IMR-90 (cell line): ENCODE results near the gene HK3. TPM values are rescaled to one million over a fixed set of nuclear protein-coding genes. Genes with fewer than 3 reads are reported as not detected.

Source experiments
- ATAC-seq: fragments of 200-7000 bp; cut with Tn5 transposase; 2 replicates; pipeline ENCODE4 v1.9.1; 2020; ENCODE audit warnings: low read depth, mild to moderate bottlenecking, moderate library complexity
- BruUV-seq: library from RNA; stranded (reverse); fragments of 400-500 nt; replicated peaks from 2 replicates; lab custom pipeline; 2021; lab: Mats Ljungman, UMichigan
- CTCF ChIA-PET: fragments of 300-600 bp; formaldehyde crosslinking; extraction: SDS; loops from one replicate; lab custom pipeline; 2021; ENCODE audit warnings: antibody characterized with exemption; lab: Yijun Ruan, JAX
- POLR2A ChIA-PET: fragments of 300-600 bp; sonication (Branson Sonifier 250); formaldehyde crosslinking; loops from one replicate; lab custom pipeline; 2022; ENCODE audit warnings: antibody characterized with exemption; ENCODE audit not compliant: unreplicated experiment; lab: Charles Lee
- DNase-seq: peaks from one replicate; pipeline ENCODE4 v3.0.0; 2013
- H2AFZ ChIP-seq: replicated peaks from 2 replicates; pipeline ENCODE3; 2013; ENCODE audit warnings: low read length, mild to moderate bottlenecking; ENCODE audit not compliant: poor library complexity
- H2AK5ac ChIP-seq: 2 replicates; pipeline ENCODE4 v1.6.1; 2013; ENCODE audit warnings: low read depth, low read length, inconsistent platforms
- H2AK9ac ChIP-seq: replicated peaks from 2 replicates; pipeline ENCODE3; 2013; ENCODE audit warnings: mild to moderate bottlenecking, low read depth, low read length, moderate library complexity; ENCODE audit not compliant: poor library complexity
- H2BK120ac ChIP-seq: 2 replicates; pipeline ENCODE4 v1.6.1; 2013; ENCODE audit warnings: low read depth, low read length, inconsistent platforms
- H2BK15ac ChIP-seq: 3 replicates; pipeline ENCODE4 v1.6.1; 2013; ENCODE audit warnings: low read depth, low read length, inconsistent platforms
- H2BK20ac ChIP-seq: 2 replicates; pipeline ENCODE4 v1.6.1; 2013; ENCODE audit warnings: low read depth, mild to moderate bottlenecking, inconsistent platforms, low read length, moderate library complexity
- H2BK5ac ChIP-seq: 2 replicates; pipeline ENCODE4 v1.6.1; 2013; ENCODE audit warnings: mild to moderate bottlenecking, low read depth, low read length, inconsistent platforms; ENCODE audit not compliant: poor library complexity, severe bottlenecking
- H3K14ac ChIP-seq: replicated peaks from 2 replicates; pipeline ENCODE4 v1.6.1; 2013; ENCODE audit warnings: low read depth, low read length, inconsistent platforms
- H3K18ac ChIP-seq: 2 replicates; pipeline ENCODE4 v1.6.1; 2013; ENCODE audit warnings: low read depth, low read length, control low read depth
- H3K23ac ChIP-seq: 2 replicates; pipeline ENCODE4 v1.6.1; 2013; ENCODE audit warnings: low read depth, low read length, inconsistent platforms
- H3K27ac ChIP-seq: 2 replicates; pipeline ENCODE4 v1.5.1; 2013; ENCODE audit warnings: mild to moderate bottlenecking, control low read depth, low read length; ENCODE audit not compliant: insufficient read depth
- H3K27me3 ChIP-seq: 2 replicates; pipeline ENCODE4 v1.6.1; 2013; ENCODE audit warnings: low read length; ENCODE audit not compliant: control insufficient read depth, insufficient read depth
- H3K36me3 ChIP-seq: 2 replicates; pipeline ENCODE4 v1.6.1; 2013; ENCODE audit warnings: low read length, mixed read lengths; ENCODE audit not compliant: control insufficient read depth, insufficient read depth
- H3K4ac ChIP-seq: 2 replicates; pipeline ENCODE4 v1.6.1; 2013; ENCODE audit warnings: low read depth, low read length, inconsistent platforms
- H3K4me1 ChIP-seq: 2 replicates; pipeline ENCODE4 v1.6.1; 2013; ENCODE audit warnings: low read length, mixed read lengths; ENCODE audit not compliant: control insufficient read depth, insufficient read depth
- H3K4me2 ChIP-seq: 2 replicates; pipeline ENCODE4 v1.6.1; 2013; ENCODE audit warnings: low read depth, mild to moderate bottlenecking, control low read depth, low read length, moderate library complexity
- H3K4me3 ChIP-seq: 2 replicates; pipeline ENCODE4 v1.5.1; 2013; ENCODE audit warnings: low read depth, mild to moderate bottlenecking, control low read depth, low read length, moderate library complexity; ENCODE audit not compliant: insufficient read depth
- H3K56ac ChIP-seq: 2 replicates; pipeline ENCODE4 v1.6.1; 2013; ENCODE audit warnings: low read length, inconsistent platforms; ENCODE audit not compliant: insufficient read depth; ENCODE audit errors: extremely low read depth
- H3K79me1 ChIP-seq, 2 experiments: 2 replicates each; pipeline ENCODE4 v1.6.1; 2013; ENCODE audit warnings: low read length in 2 of 2, inconsistent platforms in 1 of 2, low read depth in 1 of 2
- H3K9ac ChIP-seq: 2 replicates; pipeline ENCODE4 v1.6.1; 2013; ENCODE audit warnings: low read depth, low read length, control low read depth
- H3K9me1 ChIP-seq: 2 replicates; pipeline ENCODE4 v1.6.1; 2013; ENCODE audit warnings: low read length, inconsistent platforms; ENCODE audit not compliant: insufficient read depth
- H3K9me3 ChIP-seq: 2 replicates; pipeline ENCODE4 v1.6.1; 2013; ENCODE audit warnings: low read length; ENCODE audit not compliant: control insufficient read depth, insufficient read depth
- H4K20me1 ChIP-seq: 2 replicates; pipeline ENCODE4 v1.6.1; 2013; ENCODE audit warnings: low read length, inconsistent platforms; ENCODE audit not compliant: insufficient read depth
- H4K5ac ChIP-seq: 2 replicates; pipeline ENCODE4 v1.6.1; 2013; ENCODE audit warnings: mild to moderate bottlenecking, low read depth, low read length, control low read depth
- H4K8ac ChIP-seq, 2 experiments: 2 replicates each; pipeline ENCODE4 v1.6.1; 2013; ENCODE audit warnings: low read depth in 2 of 2, low read length in 2 of 2, control low read depth in 1 of 2, inconsistent platforms in 1 of 2
- H4K91ac ChIP-seq: 2 replicates; pipeline ENCODE4 v1.6.1; 2013; ENCODE audit warnings: low read depth, low read length, inconsistent platforms; ENCODE audit not compliant: insufficient read depth
- MAZ ChIP-seq: IDR thresholded peaks from 2 replicates; pipeline ENCODE4 v1.6.1; 2012; ENCODE audit warnings: low read depth, mild to moderate bottlenecking, low read length, improper control_type of control experiment, moderate library complexity, borderline replicate concordance
- MXI1 ChIP-seq: IDR thresholded peaks from 2 replicates; pipeline ENCODE4 v1.6.1; 2012; ENCODE audit warnings: low read depth, mild to moderate bottlenecking, low read length, moderate library complexity, borderline replicate concordance
- RFX5 ChIP-seq: IDR thresholded peaks from 2 replicates; pipeline ENCODE4 v1.8.0; 2012; ENCODE audit warnings: low read depth, mild to moderate bottlenecking, low read length, moderate library complexity
- WGBS, 2 experiments: methylation state at CpG; one replicate each; pipeline versions ENCODE4 v1.1.5 to v1.1.7; 2013; ENCODE audit warnings: missing lambda C conversion rate in 2 of 2; ENCODE audit not compliant: insufficient read length in 1 of 2; ENCODE audit errors: extremely low coverage in 2 of 2; 5-methylcytosine and 5-hydroxymethylcytosine counted together
- dilution Hi-C: fragments of 300-500 bp; cut with HindIII; formaldehyde crosslinking; loops from one replicate; pipeline ENCODE4 v1.14.3; 2018; ENCODE audit warnings: low sequenced_read_pairs; ENCODE audit not compliant: unreplicated experiment
- in situ Hi-C: fragments of 300-500 bp; cut with MboI; formaldehyde crosslinking; loops from 3 replicates; pipeline ENCODE4 v1.14.3; 2019; ENCODE audit warnings: low sequenced_read_pairs, inconsistent platforms, mixed read lengths
- intact Hi-C: fragments of 100-400 bp; cut with micrococcal nuclease; formaldehyde crosslinking; loops from 2 replicates; pipeline ENCODE4 v1.10.0; 2022
- polyA plus RNA-seq, 3 experiments: library from polyadenylated mRNA; depleted of rRNA; stranded (reverse); fragments of >200 nt; gene quantifications; 2 replicates each; pipeline ENCODE4 v1.2.3, GENCODE V29; 2012; ENCODE audit warnings: low replicate concordance in 1 of 3
- total RNA-seq: library from RNA; depleted of rRNA; stranded (reverse); fragments of >200 nt; gene quantifications from 2 replicates; pipeline ENCODE4 v1.2.3, GENCODE V29; 2012
- TF ChIP-seq, protein P1 (sequence below): conservative IDR thresholded peaks from 2 replicates; pipeline ENCODE4 v1.5.1; 2012; ENCODE audit warnings: mild to moderate bottlenecking, low read depth, low read length, improper control_type of control experiment

Gene HK3
- total and polyA plus RNA-seq, 2 of the 4 experiments (the other 2 are of a cell fraction), result not detected

DNA sequence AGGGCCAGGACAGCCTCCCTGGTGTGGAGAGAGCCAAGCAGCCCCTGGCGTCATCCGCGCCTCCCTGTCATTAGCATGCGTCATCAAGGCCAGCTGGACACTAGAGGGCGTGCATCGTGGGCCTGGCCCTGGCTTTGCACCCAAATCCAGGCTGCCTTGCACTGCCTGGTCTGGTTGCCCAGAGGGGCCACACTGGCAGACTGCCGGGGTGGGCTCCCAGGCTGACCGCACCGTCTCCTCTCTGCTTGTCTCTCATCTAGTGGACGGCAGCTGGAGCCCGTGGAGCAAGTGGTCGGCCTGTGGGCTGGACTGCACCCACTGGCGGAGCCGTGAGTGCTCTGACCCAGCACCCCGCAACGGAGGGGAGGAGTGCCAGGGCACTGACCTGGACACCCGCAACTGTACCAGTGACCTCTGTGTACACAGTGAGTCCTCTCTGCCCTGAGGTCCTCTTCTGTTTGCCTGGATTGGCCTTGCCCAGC, 29.0 kb downstream of the HK3 start:
- Histone ChIP-seq H3K4me2 (no peak overlapping the region), H3K56ac (no peak overlapping the region), H3K79me1 (no peaks in the 10 kb centered on the region), H3K14ac (no peak overlapping the region), H2BK15ac (no peak overlapping the region), H2BK120ac (no peak overlapping the region), H3K4me3 (no peak overlapping the region), H3K27me3 (peaks cover 56% of the 10 kb centered on the region), H4K5ac (no peak overlapping the region), H3K4ac (no peak overlapping the region), H3K9me3 (no peaks in the 10 kb centered on the region), H2BK5ac (no peak overlapping the region), H2BK20ac (no peak overlapping the region), H4K8ac (no peak overlapping the region), H3K4me1 (no peaks in the 10 kb centered on the region), H3K9me1 (no peaks in the 10 kb centered on the region), H3K23ac (no peak overlapping the region), H4K91ac (no peak overlapping the region), H3K27ac (no peak overlapping the region), H2AFZ (peak overlapping the region; percentile 73), H4K20me1 (no peaks in the 10 kb centered on the region), H2AK5ac (no peak overlapping the region), H3K9ac (no peak overlapping the region), H3K18ac (no peak overlapping the region), H2AK9ac (no peak overlapping the region), H3K36me3 (no peaks in the 10 kb centered on the region)
- BruUV-seq, result no TSS peak
- ATAC-seq (peak; percentile 91), DNase-seq (peak; percentile 38)
- dilution Hi-C loops, result no loop called here
- in situ Hi-C loops, result no loop called here
- TF ChIP-seq RFX5, result no peak
- no peak for TF ChIP-seq MXI1
- TF ChIP-seq, protein P1, sequence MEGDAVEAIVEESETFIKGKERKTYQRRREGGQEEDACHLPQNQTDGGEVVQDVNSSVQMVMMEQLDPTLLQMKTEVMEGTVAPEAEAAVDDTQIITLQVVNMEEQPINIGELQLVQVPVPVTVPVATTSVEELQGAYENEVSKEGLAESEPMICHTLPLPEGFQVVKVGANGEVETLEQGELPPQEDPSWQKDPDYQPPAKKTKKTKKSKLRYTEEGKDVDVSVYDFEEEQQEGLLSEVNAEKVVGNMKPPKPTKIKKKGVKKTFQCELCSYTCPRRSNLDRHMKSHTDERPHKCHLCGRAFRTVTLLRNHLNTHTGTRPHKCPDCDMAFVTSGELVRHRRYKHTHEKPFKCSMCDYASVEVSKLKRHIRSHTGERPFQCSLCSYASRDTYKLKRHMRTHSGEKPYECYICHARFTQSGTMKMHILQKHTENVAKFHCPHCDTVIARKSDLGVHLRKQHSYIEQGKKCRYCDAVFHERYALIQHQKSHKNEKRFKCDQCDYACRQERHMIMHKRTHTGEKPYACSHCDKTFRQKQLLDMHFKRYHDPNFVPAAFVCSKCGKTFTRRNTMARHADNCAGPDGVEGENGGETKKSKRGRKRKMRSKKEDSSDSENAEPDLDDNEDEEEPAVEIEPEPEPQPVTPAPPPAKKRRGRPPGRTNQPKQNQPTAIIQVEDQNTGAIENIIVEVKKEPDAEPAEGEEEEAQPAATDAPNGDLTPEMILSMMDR, result peak; percentile 44
- no peak for TF ChIP-seq MAZ
- POLR2A ChIA-PET, result no interaction called here
- 62% methylated on average over 7 of the region's 17 CpGs; no CpG with 5 or more reads in 1 of the 2 experiments for WGBS, 2 experiments
- intact Hi-C loops, result no loop called here
- CTCF ChIA-PET, result no interaction called here
